ENCODE results near the gene TOP2B.

The TOP2B gene

DNA sequence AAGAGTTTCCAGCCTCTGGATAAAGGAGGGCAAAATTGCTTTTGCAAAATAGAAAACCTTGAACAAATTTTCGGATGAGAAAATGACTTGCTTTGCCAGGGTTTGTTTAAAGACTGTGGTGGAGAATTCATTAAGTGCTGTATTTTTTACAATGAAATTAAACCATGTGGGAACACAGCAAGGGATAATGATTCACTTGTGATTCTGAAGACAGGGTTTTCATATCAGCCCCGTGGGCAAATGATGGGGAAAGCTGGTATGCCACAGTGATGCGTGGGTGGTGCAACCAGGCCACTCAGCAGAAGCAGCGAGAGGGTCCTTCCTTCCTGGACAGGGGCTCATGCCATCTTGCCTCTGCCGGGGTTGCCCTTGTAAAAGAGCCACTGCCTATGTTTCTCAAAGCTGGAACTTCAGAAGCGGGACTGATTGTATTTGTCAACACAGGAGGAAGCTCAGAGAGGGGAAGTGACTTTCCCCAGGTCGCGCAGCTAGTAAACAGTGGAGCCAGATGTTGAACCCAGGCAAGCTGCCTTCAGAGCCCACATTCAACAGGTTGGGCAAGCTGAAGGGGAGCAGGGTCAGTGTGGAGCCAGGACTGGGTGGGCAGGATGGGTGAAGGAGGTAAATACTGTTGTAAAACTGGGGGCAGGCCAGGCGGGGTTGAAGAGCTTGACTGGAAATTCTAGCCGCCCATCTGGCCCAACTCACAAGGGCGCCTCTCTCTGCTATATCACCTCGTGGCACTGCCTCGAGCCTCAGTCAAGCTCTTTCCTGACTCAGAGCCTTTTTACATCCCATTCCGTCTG lies 79.1 kb downstream of the TOP2B start:
- no peak for DNase-seq (ENCODE audit: low read depth in 2 of 3, low spot score in 2 of 3)

DNA sequence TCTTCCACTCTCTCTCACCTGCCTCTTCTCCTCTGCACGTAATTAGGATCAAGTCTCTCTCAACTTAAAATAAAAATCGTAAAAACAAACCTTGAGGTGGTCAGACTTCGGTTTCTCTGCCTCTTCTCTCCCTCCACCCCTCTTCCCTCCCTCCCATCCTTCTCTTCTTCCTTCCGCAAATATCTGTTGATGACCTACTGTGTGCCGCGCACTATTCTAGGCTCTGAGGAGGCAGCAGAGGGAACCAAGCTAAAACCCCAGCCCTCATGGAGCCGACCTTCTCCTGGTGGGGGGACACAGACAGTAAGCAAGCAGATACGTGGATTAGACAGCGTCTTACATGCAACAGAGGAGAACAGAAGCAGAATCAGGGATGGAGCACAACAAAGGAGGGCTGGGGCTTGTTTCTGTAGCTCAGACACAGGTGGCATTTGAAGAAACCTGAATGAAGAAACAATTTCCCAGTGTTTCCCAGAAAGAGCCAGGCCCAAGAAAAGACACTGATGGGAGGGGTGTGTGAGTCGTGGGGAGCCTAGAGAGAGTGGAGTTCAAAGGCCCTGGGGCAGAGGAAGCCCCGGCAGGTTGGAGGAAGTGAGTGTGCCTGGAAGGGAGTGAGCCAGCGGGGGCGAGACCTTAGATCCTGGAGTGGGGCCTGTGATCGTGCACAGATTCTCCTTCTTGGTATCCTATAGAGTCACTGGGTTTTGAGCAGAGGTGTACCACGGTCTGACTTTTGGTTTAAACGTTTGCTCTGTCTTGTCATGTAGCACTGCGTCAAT lies 80.5 kb downstream of the TOP2B start:
- no peak for DNase-seq (ENCODE audit: low read depth in 2 of 3, low spot score in 2 of 3)

DNA sequence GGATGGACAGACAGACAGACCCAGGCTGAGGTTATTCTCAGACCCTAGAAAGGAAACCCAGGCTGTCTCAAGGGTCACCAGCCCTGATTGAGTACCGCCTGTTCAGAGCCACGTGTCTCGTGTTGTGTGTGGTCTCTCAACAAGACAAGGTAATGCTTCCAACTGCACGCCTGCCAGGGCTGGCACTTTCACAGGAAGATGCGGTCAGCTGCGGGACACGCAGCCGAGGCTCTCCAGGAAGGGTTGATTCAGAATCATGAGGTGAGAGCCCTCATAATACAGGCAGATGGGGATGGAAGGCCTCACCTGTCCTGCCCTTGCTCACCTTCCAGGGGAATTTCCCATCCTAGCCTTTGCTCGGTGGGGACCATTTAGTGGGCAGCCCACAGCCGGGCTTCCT lies 81.4 kb downstream of the TOP2B start:
- DNase-seq (ENCODE audit: low read depth in 2 of 3, low spot score in 2 of 3) = no peak

DNA sequence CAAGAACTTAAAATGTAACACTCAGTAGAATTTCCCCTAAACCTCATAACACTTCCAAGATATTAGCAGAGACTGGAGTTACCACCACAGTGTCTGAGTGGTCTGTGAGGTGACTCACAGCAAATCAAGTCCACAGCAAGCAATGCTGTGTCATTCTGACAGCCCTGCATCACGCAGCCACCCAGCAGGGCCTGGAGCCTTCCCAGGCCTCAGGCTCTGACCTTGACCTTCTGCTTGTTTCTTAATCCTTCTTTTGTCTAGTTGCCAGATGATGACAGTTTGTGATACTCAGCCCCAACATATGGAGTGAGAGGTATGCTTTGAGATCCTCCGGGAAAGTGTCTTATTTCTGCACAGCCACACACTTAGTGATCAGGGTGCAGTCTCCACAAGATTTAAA lies 82.5 kb downstream of the TOP2B start:
- no peak for DNase-seq (ENCODE audit: low read depth in 2 of 3, low spot score in 2 of 3)

DNA sequence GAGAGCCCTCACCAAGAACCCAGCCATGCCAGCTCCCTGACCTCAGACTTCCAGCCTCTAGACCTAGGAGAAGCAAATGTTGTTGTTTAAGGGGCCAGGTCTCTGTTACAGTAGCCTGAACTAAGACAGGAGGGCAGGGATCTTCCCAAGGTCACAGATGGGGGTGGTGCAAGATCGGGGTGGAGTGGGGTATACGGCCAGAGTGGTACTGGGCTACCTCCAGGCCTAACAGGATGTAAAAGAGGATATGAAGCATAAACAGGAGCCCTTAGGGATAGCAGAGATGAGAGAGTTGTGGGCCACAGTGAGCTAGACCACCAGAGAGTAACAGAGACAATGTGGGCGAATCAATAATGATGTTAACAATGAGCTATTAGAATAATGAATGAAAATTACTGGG lies 82.9 kb downstream of the TOP2B start:
- DNase-seq (ENCODE audit: low read depth in 2 of 3, low spot score in 2 of 3) = no peak

DNA sequence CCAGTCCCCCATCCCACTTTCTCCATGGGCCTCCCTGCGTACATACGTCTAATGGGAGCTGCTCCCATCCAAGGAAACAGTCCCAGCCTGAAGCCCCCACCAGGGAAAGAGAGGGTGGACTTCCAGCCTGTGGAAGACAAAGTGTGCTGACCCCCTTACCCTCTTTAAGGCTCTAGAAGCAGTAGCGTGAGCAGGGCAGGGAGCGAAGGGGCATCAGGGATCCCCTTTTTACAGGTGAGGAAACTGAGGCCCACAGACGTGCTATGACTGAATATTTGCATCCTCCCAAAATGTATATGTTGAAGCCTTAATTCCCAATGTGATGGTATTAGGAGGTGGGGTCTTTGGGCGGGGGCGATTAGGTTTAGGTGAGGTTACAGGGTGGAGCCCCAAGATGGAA lies 83.4 kb downstream of the TOP2B start:
- DNase-seq (ENCODE audit: low read depth in 2 of 3, low spot score in 2 of 3) = no peak

DNA sequence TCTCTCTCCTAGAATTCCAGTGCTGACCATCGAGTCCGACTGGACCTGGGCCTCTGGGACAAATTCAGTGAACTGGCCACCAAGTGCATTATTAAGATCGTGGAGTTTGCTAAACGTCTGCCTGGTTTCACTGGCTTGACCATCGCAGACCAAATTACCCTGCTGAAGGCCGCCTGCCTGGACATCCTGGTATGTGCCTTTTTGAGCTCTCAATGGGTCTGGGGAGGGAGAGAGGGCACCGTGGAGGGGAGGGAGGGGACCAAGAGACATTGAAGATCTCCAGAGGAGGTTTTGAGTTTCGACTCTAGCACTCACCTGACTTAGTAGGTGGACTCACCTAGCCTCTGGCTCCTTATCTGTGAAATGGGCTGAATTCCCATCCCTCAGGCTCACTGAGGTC lies 84.2 kb downstream of the TOP2B start:
- no peak for DNase-seq (ENCODE audit: low read depth in 2 of 3, low spot score in 2 of 3)

DNA sequence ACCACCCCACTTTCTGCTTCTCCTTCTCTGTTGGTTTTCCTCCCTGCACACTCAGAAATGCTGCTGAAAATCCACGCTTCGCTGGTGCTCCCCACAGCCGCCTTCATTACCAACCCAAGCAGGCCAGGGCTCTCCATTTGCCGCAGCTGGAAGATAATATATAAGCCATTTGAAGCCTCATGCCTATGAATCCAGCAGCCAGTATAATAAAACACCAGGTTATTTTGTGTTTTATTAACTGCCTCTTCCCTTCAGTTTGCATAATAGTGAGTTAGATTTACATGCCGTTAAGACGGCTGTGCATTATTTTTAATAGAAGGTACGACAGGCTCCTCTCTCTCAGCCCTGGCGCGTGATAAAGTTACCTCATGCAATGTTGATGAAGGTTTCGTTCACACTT lies 86.6 kb downstream of the TOP2B start:
- DNase-seq (ENCODE audit: low read depth in 2 of 3, low spot score in 2 of 3) = no peak

DNA sequence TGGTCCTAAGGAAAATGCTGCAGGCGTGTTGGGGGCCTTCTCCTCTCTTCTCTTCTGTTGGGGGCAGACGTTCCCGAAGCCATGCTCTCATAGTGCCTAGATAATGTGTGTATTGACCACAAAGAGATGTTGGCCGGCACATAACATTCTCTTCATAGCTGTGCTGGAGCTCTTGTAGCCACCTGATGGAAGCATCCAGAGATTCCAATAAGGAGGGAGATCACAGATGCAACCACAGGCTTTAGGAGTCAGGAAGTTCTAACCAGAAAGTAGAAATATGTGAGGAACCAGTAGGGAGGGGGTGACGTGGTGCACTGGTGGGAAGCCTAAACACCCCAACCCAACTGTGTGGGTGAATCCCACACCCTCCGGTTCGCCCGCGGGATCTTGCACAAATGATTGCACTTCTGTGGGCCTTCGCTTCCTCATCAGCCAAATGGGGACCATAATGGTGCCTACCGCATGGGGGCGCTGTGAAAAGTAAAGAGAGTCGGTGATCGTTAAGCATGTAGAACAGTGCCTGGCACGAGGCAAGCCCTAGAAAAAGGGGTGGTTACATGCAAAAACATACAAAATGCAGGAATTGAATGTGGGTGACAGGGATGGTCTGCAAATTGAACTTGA lies 87.8 kb downstream of the TOP2B start:
- no peak for DNase-seq (ENCODE audit: low read depth in 2 of 3, low spot score in 2 of 3)

DNA sequence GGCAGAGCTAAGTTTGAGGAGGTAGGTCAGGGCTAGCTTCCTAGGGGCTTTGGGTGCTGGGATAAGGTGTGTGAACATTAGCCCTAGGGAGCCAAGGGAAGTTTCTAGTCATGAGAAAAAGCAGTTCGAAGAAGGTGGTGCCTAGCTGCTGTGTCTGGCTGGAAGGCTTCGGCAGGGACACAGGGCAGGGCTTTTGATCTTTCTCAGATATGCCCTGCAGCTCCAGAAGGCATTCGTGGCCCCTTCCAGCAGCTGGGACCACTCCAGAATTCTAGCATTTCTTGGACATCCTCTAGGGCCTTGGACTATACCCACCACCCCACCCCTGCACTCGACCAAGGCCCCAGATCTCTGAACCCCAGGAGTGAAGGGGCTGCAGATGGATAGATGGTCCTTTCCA lies 88.6 kb downstream of the TOP2B start:
- no peak for DNase-seq (ENCODE audit: low read depth in 2 of 3, low spot score in 2 of 3)

DNA sequence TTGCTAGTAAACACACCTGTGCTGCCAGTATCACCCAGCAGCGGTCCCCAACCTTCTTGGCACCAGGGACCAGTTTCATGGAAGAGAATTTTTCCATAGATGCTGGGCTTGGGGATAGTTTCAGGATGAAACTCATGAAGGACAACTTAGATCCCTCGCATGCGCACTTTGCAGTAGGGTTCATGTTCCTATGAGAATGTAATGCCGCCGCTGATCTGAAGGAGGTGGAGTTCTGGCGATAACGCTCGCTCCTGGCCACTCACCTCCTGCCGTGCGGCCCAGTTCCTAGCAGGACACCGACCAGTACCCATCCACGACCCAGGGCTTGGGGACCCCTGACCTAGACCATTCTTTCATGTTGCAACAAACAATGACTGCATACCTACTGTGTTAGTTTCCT lies 89.7 kb downstream of the TOP2B start:
- no peak for DNase-seq (ENCODE audit: low read depth in 2 of 3, low spot score in 2 of 3)

DNA sequence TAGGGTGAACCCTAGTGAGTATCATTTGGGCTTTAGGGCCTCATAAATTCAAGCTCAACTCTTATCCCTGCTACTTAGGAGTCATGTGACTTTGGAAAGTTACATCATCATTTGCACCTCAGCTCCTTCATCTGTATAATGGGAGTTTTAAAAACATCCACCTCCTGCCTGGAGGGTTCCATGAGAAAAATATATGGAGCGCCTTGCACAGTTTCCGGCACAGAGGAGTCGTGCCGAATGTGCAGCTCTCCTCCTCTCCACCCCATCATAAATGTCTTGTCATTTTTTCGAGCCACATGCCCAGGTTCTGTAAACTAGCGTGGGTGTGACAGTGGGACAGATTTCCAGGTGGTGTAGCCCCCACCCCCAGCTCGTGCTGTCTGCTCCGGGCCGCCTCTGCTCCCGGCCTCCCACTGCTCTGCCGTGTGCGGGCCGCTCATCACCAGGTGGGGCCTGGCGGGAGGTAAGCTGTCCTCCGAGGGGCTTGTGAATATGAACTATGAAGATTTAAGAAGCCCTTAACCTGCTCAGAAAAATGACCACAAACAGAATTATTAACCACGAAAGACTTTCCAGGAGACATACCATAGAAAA lies 90.4 kb downstream of the TOP2B start:
- no peak for DNase-seq (ENCODE audit: low read depth in 2 of 3, low spot score in 2 of 3)

DNA sequence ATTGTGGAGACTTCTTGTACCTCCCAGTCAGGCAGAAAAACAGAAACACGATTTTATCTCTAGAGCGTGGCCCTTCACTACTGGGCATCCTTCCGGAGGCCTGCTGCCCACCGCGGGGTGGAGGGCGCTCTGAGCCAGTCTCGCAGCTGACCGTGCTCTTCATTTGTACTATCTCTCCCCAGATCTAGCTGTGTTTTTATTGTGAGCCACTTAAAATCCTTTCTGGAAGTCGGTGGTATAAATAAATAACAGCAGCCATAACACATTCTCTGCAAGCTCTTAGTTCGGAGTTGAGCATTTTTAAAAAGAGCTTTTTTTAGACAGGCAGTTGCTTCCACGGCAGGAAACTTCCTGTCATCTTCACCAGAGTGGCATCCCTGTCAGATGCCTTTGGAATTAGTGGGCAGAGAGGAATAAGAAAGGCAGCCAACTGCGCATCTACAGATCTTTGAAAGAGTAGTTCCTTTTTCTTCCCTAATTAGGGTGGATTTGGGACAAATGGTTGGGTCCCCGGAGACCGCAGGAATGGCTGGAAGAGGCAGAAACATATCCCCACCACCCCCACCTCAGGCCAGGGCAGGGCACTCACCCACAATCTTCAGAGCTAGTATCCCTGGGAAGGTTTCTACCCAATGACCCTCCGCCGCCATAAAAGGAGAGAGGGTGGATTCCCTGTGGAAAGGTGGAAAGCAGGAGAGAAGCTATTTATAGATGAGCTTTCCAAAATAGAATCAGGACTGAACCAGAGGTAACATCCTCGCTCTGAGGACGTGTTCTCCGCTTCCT lies 91.1 kb downstream of the TOP2B start:
- no peak for DNase-seq (ENCODE audit: low read depth in 2 of 3, low spot score in 2 of 3)

DNA sequence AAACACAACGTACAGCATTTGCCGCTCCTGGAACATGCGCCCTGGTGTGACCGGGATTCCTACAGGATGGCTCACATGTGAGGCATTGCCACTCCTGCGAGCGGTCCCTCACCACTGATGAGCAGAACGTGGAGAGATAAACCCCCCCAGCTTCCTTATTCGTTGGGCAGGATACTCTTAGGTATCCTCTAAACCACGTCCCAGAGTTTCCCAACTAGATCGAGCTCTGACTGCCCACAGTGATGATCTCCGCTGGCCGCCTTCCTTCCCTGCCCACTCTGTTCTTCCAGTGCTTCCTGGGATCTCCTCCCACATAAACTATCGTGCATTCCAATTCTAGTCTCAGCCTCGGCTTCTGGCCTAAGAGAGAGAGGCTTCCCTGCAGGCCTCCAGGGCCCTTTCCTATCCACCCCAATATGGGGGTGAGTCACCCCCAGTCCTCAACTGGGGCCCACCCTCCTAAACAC lies 91.8 kb downstream of the TOP2B start:
- no peak for DNase-seq (ENCODE audit: low read depth in 2 of 3, low spot score in 2 of 3)

DNA sequence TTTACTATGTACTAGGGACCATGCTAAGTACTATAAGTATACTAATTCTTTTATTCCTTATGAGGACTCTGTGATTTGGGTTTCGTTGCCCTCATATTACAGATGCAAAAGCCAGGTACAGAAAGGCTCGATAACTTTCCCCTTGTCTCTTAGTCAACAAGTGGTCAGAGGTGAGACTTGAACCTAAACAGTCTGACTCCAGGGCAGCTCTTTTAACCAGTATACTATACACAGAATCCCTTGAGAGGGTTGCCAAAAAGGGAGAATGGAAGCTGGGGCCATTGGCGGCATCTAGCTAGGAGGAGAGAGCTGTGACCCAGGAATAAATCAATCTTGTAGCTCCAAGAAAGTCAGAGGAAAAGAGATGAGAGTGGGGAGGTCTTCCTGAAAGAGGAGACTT lies 92.4 kb downstream of the TOP2B start:
- DNase-seq (ENCODE audit: low read depth in 2 of 3, low spot score in 2 of 3) = no peak

DNA sequence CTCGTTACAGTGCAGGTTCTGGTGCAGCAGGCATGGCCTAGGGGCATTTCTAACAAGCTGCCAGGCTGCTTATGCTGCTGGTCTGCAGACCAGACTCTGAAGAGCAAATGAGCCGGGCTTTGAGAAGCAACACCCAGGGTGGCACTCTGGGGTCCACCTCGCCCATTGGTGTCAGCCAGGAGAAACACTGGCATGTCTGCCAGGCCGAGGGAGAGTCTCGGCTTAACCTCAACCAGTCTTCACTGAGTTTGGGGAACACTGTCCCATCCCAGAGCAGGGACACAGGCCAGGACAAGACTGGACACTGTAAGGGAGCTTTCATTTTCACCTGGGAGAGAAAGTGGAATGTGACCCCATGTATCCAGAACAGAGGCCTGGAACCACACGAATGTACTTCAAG lies 93.4 kb downstream of the TOP2B start:
- DNase-seq (ENCODE audit: low read depth in 2 of 3, low spot score in 2 of 3) = no peak

DNA sequence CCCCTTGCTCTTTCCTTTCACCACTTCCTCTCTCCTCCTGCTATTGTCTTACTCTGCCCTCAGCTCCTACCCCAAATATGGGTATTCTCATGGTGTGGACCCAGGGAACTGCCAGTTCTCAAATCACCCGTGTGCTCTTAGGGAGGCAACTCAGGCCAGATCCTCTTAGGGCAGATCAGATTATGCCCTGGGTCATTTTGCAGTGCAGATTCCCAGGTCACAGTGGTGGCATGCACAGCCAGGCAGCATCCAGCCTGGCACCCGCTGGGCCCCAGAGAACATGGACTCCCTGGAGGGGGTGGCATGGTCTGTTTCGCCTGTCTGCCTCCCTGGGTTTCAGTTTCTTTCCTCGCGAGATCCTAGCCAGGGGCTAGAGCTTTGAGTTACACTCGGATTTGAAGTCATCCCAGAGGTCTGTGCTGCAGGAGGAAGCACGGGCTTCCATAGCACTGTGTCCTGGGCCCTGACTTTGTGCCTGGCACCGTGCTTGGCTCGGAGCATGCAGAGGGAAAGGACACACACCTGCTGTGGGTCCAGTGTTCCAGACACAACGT lies 96.1 kb downstream of the TOP2B start:
- no peak for DNase-seq (ENCODE audit: low read depth in 2 of 3, low spot score in 2 of 3)

DNA sequence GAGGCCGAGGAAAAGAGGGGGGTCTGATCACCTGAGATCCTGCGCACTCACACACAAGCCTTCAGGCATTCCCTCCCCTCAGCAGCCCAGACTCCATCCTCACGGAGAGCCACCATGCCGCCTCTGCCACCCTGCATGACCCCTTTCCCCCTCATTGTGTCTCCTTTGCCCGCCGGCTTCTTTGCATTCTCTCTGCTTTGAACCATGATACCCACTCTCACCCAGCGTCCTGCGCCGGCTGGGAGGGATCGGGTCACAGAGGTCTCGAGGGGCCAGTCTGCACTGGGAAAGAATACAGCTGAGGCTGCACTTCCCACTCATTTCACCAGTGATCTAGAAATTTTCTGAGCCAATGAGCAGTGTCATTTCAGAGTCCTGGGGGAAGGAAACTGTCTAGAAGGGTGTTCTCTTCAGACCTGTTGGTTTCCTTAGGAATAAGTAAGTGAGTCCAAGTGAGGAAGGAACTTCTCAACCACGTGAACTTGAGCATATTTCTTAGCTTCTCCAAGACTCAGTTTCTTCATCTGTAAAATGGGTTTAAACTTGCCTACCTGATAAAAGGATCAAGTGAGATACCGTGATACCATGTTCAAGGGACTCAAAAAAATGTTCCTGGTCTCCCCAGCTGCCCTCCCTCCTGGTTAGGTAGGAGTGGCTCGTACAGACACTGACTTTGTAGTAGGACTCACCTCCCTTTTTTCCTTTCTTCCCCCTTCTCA lies 96.7 kb downstream of the TOP2B start:
- DNase-seq (ENCODE audit: low read depth in 2 of 3, low spot score in 2 of 3) = no peak

DNA sequence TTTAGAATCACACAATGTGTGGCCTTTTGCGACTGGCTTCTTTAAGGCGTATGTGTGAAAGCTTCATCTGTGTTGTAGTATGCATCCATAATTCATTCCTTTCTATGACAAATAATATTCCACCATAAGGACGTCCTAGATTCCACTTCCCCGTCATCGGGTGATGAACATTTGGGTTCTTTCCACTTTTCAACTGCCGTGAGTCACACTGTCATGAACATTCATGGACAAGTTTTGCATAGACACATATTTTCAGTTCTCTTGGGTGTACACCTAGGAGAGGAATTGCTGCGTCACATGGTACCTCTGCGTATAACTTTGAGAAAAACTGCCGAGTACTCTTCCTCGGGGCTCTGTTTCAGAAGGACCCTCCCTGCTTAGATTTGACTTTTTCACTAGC lies 97.3 kb downstream of the TOP2B start:
- DNase-seq (ENCODE audit: low read depth in 2 of 3, low spot score in 2 of 3) = no peak

DNA sequence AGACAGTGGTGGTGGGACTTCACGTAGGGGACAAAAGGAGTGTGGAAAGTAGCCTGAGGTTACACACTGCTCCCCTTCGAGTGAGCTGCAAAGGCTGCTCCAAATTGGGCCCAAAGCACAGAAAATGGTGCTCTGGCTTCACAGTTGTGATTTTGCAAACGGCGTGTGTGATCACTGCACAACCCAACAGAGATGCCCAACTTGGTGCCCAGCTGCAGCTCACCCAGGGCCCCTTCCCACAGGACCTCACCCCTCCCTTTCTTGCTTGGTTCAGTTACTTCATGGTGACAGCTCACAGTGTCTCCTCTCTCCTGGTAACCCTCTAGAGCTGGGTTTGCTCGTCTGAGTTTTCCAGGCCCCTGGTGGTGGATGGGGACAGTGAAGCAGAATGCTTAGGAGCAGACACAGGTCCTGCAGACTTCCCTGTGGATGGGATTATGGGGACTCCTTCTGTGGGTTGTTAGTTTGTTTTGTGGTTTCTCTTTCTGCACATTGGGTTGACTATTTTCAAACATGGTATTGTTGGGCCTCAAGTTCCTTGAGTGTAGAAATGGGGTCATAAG lies 98.3 kb downstream of the TOP2B start:
- DNase-seq (ENCODE audit: low read depth in 2 of 3, low spot score in 2 of 3) = no peak
